COLO668 (cell line): ENCODE results near the gene USP8.
"Not testable (repeated sequence)": the region's sequence is repeated elsewhere in the genome, so short reads cannot be mapped to it uniquely, and the experiment has no call there.

Experiments used
- DNase-seq: peaks from one replicate; lab custom pipeline; 2025; ENCODE audit not compliant: unreplicated experiment; lab: John Stamatoyannopoulos, UW

The USP8 gene

DNA sequence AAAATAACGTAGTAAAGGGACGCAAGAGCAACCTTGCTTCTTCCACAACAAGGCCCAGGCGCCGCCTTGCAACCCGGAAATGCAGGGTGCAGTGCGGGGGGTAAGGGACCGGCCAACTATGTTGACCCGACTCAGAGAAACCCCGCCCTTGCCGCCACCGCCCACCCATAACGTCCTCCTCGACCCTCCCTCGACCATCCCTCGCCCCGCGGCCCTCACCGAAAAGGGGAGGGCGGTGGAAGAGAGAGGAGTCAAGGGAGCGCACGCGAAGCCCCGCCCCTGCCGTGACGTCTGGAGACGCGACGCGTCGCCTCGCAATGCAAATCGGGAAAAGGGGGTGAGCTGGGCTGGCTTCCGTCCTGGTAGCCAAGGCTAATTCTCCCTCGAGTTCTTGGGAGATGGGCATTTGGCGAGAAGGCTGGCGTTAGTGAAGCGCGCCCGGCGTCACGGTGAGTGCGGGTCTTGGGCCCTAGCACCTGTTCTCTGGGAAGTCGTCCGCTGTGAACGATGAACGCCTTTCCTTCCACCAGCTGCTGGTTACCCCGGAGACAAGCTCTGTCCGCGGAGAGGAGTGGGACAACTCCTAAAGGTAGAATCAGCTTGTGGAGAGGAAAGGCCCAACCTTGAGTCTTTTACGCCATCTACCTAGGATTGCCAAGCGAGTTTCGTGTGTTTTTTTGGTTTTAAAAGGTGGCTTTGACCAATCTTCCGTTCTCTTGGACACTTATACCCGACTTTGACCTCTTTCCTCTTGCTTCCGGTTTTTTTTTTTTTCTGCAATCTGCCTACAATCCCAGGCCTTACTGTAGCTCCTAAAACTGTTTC is at the start of gene USP8:
Gene USP8 (plus strand): TSS at position 340 of the 825 bp plus-strand sequence. CDS start 14,669 bp downstream, outside the sequence.
- DNase-seq = peak; percentile 99

DNA sequence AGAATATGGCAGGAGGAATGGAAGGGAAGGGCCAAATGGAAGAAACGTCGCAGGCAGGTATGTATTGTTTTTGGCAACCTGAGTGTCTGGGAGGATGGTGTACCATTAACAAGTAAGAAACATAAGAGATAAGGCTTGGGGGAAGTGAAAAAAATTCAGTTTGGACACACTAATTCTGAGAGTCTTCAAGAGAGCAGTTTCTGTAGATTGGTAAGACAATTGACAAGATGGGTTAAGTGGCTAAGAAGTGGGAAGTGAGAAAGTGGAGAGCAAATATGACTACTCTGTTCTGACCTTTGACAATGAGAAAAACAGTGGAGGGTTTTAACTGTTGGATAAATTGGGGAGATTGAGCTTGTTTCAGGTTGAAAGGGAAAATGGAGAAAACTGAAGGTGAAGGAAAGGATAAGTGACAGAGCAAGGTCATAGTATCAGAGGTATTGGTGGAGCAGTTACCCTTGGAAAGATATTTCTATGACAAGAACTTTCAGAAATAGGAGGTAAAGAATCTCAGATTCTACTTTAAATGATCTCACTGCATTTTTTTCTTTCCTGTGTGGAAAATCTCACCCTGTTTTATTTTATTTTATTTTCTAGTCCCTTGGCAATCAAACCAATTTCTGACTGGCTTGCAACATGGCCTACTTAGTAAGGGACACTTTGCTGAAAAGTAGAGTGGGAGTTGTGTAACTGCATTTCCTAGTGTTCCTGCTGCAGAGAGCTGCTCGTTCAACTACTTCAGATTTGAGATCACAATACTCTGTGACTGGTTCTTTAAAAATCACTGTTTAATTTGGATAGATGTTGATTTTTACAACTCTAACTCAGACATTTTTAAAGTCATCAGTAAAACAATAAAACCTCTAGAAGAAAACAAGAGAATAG is 46.1 kb upstream of the USP8 start:
- DNase-seq = no peak

DNA sequence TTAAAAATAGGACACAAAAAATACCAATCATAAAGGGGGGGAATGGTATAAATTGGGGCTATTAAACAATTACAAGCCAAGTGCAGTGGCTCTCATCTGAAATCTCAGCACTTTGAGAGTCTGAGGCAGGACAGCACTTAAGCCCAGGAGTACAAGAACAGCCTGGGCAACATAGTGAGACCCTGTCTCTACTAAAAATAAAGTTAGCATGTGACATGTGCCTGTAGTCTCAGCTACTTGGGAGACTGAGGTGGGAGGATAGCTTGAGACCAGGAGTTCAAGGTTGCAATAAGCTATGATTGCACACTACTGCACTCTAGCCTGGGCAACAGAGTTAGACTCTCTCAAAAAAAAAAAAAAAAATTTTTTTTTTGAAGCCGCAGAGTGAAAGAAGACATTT is 45.4 kb upstream of the USP8 start:
- no peak for DNase-seq

DNA sequence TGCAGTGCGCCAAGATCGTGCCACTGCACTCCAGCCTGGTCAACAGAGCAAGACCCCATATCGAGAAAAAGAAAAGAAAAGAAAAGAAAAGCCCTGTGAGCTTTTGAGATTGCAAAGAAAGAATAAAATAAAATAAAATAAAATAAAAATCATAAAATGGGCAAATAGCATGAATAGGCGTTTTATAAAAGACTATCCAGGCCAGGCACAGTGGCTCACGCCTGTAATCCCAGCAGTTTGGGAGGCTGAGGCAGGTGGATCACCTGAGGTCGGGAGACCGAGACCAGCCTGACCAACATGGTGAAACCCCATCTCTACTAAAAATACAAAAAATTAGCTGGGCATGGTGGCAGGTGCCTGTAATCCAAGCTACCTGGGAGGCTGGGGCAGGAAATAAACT is 44.8 kb upstream of the USP8 start:
- not testable (repeated sequence) for DNase-seq

DNA sequence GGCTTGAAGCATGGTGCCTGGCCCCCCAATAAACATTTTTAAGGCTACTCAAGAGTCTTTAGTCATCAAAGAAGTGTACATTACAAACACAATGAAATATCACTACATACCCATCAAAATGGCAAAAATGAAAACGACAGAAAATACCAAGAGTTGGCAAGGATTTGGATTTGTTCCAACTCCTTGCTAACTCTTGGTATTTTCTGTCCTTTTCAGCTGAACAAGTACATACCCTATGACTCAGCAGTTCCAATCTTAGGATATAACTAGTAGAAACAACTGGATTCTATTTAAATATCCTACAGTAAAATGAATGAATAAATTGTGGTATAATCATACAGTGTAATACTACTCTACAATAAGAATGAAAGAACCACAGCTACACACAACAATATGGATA is 44.1 kb upstream of the USP8 start:
- DNase-seq = no peak

DNA sequence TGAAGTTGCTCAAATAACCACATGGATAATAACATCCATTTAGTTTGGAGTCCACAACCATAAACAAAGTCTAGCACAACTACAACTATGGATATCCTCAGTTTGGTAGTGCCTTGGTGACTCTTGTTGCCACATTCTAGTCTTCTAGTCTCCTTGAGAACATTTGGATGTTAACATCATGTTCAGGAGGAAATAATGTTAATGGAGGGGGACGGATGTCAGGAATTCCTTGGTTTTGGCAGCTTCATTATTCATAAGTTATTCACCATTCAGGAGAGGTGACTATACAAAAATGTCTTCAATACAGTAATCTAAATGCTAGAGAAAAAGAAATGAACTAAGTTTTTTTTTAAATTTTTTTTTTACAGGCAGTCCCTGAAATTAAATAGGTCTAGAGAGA is 42.8 kb upstream of the USP8 start:
- no peak for DNase-seq

DNA sequence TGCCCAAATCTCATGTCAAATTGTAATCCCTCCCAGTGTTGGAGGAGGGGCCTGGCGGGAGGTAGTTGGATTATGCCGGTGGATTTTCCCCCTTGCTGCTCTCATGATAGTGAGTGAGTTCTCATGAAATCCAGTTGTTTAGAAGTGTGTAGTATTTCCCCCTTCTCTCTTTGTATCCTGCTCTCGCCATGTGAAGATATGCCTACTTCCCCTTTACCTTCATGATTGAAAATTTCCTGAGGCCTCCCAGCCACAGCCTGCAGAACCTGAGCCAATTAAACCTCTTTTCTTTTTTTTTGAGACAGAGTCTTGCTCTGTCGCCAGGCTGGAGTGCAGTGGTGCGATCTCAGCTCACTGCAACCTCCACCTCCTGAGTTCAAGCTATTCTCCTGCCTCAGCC is 41.8 kb upstream of the USP8 start:
- not testable (repeated sequence) for DNase-seq

DNA sequence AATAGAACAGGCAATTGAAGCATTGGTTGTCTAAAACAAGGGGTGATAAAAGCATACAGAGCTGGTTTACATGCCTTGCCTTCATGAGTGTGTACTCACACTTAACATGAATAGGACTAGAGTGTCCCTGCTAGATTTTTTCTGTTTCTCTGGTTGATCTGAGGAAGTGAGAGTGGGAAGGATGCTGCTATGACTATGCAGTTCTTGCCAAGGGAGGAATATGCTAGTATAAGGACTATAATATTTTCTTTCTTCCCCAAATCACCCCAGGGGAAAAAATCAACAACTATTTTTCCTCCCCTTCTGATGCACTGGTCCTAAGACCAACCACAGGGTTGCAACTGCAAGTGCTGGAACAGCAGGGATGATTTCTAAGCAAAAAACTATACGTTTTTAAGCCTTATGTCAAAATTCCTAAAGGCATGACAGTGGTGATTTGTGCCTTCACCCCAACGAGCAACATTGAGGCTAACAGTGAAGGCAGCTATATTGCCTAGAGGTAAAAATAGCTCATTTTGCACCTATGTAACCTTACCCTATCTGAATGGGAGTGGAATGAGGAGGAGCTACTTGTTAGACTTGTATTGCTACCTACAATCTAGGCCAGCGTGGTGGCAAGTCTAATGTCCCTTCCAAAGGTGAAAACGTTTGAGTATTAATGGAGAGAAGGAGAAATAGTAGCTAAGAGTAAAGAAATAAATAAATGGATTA is 33.5 kb upstream of the USP8 start:
- no peak for DNase-seq

- not testable (repeated sequence) for DNase-seq
Observed at GRCh38 chr15:50391561-50391960, 32.6 kb upstream of the USP8 start.

DNA sequence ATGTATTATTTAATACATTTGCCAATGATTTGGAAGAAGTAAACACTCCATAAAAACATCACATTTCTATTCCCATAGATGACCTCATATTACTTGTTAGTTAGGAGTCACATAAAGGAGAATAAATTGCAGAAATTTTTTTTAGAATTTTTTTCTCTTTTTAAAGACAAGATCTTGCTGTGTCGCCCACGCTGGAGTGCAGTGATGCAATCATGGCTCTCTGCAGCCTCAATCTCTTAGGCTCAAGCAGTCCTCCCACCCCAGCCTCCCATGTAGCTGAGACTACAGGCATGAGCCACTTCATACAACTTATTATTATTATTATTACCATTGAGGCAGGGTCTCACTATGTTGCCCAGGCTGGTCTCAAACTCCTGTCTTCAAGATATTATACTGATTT is 12.3 kb upstream of the USP8 start:
- DNase-seq = no peak

DNA sequence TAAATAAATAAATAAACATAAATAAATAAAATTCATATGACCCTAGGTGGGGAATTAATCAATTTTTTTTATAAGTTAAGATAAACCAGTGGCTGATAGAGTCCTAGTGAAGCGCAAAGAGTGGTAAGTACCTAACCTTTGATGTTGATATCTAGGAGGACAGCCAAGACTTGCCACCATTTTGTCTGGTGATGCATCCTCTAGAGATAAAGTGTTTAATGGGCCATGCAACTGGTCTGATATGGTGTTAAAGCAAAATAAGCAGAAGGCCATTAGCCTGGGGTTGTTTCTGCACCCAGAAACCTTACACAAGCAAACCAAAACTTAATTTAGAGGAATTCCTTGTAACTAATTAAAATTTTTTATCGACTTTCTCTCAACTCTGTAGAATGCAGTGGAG is 9.6 kb upstream of the USP8 start:
- no peak for DNase-seq

- DNase-seq = no peak
Observed at GRCh38 chr15:50415752-50416404, 8.3 kb upstream of the USP8 start.

- no peak for DNase-seq
Observed at GRCh38 chr15:50416890-50417289, 7.3 kb upstream of the USP8 start.

GRCh38 chr15:50418041-50418583 is 6.1 kb upstream of the USP8 start:
- peak; percentile 11 for DNase-seq

- DNase-seq = no peak
Observed at GRCh38 chr15:50425219-50425618, 1.0 kb downstream of the USP8 start.

- DNase-seq = not testable (repeated sequence)
Observed at GRCh38 chr15:50425678-50426246, 1.6 kb downstream of the USP8 start.

DNA sequence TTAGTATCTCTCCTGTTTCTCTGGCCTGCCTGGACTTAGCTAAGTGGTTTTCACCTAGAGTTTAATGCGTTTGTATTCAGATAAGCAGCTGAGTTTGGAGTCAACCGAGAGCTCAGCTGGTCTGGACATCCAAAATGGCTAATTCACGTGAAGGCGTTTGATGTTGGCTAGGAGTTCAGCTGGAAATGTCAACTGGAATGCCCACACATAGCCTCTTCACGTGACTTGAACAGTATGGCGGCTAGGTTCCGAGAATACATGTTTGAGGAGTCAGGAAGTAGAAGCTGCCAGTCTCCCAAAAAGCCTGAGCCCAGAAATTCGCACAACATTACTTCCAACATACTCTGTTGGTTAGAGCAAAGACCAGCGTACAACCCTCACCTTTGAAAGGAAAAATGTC is 2.2 kb downstream of the USP8 start:
- DNase-seq = no peak

DNA sequence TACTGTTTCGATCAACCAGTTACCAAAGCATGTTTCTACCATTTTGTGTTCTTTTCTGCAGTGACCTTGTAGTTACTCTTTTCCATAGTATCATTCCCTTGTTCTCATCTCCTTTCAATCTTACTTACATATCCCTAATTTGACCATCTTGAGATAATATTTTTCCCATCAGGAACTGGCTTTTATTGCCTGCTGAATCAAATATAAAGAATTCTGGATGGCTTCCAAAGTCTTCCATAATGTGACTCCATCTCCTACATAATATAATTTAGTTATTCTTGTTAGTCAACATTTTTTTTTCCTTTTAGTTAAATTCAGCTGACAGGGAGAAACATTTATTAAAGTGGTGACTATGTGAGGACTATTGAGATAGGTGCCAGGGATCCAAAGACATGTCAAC is 7.0 kb downstream of the USP8 start:
- DNase-seq = no peak

DNA sequence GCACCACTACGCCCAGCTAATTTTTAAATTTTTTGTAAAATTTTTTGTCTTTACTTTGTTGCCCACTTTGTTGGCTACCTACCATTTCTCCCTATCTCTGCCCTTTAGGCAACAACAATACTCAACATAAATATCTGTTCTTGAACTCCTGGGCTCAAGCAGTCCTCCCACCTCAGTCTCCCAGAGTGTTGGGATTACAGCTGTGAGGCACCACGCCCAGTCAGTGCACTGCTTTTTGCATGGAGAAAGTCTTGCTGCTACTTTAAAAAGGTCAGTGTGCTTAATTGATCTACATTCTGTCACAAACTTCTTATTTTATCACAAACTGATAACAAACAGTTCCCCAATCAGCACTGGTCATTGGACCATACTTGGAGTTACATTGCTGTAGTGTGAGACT is 8.0 kb downstream of the USP8 start:
- no peak for DNase-seq

DNA sequence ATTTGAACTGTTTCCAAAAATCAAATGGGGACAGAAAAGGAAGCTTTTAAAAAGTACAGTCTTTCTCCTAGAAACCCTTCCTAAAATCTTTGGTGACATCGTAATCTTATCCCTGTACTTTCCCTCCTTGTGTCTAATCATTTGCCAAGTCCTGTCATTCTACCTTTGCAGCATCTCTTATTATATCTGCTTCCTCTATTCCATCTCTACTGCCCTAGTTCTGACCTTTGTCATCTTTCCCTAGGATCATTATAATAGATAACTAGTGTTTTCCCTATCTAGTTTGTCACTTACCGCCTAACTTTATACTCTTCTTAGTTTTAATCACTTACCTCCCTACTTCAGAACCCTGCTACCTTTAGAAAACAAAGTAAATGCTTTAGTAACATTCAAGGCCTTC is 11.6 kb downstream of the USP8 start:
- no peak for DNase-seq
